Stimulated activated CD8-positive, alpha-beta memory T cell treated with anti-CD3 and anti-CD28 coated beads, Interleukin-15, amount 100 ng/mL, for 1 hour (primary cell): ENCODE measurements around the gene CAMKK1.

Experiments used
- DNase-seq: peaks from one replicate; pipeline ENCODE4 v3.0.0-alpha.2; 2020; ENCODE audit warnings: low read depth

CAMKK1 gene

DNA sequence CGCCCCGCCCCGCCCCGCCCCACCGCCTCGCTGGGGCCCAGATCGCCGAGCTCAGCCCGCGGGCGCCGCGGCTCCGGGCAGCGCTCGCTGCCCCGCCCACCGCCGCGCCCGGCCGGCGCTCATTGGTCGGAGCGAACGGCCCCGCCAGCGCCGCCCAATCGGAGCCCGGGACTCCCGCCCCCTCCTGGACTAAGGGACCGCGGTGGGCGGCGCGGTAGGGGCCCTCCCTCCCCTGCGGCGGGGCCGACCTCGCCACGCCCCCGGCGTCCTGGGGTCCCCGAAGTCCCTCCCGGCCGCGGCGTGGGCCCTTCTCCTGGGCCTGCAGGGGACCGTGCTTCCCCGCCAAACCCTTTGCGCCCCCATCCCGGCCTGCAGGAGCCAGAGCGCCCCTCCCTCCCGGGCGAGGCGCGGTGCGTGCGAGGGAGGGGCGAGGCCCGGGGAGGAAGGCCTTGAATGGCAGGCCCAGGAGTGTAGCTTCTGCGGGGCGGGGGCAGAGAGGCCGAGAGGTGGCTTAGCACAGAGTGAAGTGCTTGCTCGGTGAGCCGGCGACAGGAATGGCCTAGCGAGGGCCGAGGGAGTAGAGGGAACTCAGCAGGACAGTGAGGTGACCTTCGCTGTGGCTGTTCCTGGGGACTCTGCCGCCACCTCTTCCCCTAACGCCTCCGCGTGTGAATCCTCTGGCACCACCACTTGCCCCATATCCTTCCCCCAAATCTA lies at the start of gene CAMKK1:
TSS of gene CAMKK1 (minus strand) at position 51 of the 717 bp plus-strand sequence. CDS start 7,366 bp downstream, outside the sequence.
- peak; percentile 65 for DNase-seq

DNA sequence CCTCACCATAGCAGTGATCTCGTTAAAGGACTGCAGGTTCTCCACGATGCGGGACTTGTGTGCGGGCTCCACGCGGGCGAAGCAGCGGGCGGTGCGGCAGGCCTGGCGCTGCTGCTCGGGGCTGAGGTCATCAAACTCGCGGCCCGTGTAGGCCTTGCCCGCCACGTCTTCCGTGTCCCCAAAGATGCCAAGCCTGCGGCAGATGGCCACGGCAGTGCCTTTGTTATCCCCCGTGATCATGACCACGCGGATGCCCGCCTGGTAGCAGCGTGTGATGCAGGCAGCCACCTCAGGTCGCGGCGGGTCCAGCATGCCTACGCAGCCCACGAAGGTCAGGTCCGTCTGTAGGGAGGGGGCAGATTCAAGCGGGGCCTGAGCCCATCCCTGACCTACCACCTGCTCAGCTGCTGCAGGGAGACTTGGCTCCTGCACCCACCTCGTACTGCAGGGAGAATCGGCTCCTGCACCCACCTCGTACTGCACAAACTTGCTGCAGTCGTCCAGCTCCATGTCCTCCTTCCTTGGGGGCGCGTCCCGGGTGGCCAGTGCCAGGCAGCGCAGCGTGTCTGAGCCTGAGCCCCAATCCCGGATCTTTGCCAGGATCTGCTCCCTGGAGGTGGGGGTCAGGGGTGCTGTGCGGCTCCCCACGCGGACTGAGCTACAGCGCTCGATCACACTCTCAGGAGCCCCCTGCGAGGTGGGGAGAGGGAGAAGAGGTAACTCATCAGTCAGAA lies 48.3 kb upstream of the CAMKK1 start:
- DNase-seq, result no peak

DNA sequence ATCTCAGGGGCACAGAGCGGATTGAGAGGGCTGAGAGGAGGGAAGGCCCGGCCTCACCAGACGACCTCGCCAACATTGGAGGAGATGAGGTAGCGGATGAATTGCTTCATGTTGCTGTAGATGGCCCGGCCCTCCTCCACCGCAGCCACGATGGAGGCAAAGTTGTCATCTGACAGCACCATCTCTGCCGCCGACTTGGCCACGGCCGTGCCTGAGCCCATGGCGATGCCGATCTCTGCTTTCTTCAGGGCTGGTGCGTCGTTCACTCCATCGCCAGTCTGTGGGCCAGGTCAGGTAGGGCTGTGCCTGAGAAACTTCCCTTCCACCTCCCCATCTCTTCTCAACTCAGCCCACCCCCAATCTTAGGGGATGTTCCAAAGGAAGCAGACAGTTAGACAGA lies 44.5 kb upstream of the CAMKK1 start:
- no peak for DNase-seq

DNA sequence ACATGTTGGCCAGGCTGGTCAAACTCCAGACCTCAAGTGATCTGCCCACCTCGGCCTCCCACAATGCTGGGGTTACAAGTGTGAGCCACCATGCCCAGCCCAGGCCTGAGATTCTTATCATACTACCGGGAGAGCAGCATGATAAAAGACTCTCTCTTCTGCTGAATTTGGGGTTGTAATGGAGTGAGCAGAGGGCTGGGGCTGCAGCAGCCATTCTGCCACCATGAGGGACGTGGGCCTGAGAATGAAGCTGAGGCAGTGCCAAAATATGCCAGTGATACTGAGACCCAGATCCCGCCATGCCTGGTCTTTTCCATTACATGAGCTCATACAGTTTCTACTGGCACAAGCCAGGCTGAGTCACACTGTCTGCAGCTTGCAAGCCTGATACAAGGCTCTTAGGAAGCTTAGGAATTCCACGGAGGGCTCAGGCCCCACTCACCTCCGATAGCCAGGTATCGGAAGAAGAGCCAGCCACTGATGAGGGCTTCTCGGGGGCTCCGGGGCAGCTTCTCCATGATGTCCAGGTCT lies 43.0 kb upstream of the CAMKK1 start:
- DNase-seq, result no peak

DNA sequence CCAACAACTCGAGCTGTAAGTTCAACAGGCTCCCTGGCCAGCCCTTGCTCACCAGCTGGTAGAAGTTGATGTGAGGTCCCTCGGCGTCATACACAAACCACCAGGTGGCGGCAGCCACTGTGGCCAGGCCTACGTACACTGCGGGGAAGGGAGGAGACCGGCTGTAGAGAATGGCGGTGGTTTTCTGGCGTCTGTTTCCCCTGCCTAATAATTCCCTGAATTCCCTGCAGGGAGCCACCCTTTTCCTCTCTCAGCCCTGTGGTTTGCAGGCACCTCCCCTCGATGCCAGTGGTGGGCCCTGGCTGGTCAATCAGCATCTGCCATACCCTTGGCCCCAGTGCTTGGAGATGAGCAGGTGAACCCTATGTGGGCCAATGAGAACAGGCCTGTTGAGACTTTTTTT lies 42.3 kb upstream of the CAMKK1 start:
- DNase-seq, result no peak

DNA sequence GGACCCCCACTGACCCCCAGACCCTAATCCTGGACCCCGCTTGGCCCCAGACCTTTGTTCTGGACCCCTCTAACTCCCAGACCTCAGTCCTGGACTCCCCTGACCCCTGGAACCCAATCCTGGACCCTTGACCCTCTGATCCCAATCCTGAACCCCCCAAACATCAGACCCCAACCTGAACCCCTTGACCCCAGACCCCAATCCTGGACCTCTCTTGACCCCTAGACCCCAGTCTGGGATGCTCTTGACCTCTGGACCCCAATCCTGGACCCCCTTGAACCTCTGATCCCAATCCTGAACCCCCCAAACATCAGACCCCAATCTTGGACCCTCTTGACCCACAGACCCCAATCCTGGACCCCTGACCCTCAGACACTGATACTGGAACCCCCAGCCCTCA lies 36.9 kb upstream of the CAMKK1 start:
- DNase-seq, result no peak

DNA sequence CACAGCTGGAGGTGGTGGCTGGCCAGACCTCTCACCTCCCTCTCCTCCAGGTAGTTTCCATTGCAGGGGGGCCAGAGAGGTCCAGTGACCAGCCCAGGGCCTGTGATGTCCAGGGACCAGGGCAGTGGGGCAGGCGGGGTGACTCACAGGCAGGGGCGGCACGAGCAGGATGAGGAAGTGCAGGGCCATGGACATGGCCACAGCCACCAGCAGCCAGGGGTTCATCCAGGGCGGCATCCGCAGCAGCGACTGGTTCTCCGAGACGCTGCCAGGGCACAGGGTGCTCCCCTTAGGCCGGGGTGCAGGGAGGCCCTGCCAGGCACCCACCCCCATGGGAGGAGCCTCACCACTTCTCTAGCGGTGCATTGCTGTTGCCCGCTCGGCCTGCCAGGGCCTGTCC lies 36.3 kb upstream of the CAMKK1 start:
- no peak for DNase-seq

DNA sequence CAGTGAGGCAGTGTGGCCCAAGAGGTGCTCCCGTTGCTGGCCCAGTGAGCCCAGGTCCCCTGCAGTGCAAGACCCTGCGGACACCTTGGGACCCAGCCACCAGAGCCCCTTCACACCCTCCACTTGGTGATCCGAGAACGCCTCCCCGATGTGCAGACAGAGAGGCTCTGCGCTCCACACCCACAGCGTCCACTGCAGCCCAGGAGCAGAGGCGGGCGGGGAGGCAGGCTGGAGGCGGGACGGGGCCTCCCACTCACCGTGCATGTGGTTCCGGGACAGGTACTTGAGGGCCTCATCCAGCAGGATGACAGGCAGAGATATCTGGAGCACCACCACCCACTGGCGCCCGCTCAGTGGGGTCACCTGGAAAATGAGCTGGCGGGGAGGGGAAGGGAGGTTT lies 35.6 kb upstream of the CAMKK1 start:
- DNase-seq, result no peak

DNA sequence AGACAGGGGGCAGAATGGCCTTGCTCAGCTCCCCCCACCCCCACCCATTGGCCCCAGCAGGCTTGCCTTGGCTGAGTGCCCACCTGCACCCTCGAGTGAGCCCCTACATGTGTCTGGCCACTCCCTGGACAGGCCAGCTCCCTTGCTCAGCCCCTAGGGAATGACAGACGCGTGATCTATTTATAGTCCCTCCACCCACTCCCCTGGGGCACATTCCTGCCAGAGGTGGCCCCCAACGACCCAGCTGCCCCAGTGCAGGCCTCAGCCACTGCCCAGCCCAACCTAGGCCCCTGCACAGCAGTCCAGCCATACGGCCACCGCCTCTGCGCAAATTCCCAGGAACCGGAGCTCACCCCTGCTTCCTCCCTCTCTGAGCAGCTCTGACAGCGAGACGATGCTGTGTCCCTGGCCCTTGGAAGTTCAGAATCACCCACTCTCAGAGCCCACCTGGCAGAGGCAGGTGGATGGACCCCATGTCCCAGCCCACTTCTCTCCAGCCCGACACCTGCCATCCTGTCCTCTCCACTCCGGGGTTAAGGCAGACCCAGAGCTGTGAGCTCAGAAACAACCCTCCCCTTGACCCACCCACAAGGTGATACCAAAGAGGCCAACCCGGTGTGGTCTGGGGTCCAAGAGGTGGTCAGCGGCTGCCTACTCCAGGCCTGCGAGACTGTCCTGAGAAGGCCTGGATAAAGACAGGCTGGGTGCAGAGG lies 34.9 kb upstream of the CAMKK1 start:
- DNase-seq, result no peak

DNA sequence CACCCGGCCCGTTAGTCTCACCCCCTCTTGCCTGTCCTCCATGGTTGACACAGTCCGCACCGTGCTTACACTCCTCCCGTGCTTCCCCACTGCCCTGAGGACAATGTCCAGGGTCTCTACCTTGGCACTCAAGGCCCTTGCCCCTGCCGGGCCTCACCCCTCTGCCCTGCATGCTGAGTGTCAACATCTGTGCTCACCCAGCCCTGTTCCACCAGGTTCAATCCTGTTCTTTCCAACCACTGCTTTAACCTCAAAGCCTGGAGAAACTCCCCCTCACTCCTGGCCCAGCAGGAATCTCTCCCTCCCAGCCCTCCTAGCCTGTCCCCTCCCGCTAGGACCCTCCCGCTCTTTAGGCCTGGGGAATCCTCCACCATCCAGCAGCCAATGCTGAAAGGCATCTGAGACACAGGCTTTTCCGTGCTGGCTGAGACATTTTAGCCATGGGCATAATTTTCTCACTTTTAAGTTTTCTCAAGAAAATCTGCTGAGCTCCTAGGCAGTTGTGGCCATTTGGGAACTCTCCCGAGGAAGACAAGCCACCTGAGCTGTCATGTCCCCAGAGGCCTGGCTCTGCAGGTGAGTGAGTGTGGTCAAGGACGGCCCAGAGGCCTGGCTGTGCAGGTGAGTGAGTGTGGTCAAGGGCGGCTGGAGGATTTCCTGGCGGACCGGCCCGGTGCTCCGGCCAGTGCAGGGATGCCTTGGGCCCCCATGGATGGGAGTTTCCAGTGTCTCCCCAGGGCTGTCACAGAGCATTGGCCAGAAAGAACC lies 34.2 kb upstream of the CAMKK1 start:
- DNase-seq, result no peak

DNA sequence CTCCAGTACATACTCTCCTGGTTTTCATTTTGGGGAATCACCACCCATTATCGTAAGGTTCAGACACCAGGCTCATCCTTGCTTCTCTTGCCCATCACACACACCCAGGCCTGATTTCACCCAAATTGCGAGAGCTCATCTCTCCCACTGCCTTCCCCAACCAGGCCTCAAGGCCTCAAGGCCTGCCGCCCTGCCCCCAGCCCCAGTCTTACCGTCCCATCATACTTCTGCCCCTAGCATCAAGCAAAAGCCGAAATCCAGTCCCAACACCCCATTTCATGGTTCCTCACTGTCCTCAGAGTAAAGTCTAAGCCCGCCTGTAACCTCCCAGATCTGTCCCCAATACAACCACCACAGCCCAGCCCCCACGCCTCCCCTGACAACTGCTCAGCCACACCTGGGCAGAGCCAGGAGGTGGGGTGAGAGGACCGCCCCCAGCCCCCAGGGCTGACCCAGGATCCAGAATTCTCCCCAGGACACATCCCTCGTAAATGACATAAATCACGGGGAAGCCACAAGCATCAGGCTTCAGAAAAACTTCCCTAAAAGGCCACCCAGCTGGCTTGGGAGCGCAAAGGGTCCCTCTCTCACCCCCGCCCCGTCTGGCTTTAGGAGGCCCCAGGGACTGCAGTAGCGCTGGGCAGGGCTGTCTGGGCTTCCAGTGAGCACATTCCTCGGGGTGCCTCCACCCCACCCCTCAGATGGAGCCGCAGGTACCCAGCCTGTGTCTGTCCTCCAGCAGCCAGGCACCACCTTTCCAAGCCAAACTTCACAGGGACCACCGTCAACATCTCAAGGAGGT lies 33.0 kb upstream of the CAMKK1 start:
- no peak for DNase-seq

DNA sequence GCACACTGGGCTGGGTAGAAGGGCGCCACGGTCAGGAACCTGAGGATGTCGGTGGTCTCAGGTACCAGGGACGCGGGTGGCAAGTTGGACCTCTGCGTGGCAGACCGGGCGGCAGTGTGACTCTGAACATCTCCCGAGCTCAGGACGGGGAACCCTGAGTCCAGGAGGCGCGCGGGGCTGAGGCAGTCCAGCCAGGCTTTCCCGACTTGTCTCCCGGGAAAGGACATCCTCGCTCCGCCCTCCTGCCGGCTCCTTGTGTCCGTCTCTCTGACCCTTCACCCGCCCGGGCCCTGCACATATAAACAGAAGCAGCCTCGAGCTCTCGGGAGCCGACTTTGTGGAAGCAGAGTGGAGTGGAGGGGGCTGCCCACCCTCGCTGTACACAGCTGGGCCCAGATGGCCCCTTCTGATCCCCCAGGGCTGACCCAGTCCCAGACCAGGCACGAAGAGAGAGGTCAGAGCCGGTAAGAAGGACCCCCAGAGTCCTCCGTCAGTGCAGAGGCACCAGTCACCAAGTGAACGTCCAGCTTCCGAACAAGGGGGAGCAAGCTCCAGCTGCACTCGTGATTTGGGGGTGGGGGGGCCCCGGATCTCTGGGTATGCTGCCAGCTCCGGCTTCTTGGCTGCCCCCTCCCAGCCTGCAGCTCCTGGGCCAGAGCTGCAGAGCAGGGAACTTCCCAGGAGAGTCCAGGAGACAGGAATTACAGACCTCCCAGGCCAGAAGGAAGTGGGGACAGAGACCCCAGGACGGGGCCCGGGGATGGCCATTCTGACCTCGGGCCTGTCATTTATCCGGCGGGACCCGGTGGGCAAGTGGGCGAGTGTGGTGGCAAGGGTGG lies 31.9 kb upstream of the CAMKK1 start:
- DNase-seq, result no peak

DNA sequence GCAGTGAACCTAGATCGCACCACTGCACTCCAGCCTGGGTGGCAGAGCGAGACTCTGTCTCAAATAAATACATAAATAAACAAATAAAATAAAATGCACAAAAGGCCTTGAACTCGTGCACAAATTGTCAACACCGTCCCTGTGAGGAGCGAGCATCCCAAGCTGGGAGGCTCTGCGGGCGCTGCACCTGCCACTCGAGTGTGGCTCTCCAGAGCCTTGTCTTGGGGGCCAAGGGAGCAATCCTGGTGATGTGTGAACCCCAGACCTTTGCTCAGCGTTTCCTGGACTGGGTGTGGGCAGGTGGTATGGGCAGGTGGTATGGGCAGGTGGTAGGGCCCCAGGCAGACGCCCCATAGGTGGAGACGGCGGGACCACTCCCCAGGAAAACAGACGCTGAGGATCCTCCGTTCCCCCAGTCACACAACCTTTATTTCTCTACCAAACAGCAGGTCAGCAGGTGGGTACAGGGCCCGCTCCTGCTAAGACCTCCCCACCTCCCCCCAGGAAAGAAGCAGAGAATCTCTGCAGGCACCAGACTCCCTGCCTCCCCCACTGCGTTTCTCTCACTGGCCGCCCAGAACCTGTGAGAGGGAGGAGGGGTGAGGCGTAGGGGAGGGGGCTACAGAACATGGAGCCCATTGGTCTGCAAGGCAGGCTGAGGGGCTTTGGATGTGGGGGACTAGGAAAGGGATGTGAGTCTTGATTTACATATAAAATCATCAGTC lies 30.8 kb upstream of the CAMKK1 start:
- DNase-seq, result no peak

DNA sequence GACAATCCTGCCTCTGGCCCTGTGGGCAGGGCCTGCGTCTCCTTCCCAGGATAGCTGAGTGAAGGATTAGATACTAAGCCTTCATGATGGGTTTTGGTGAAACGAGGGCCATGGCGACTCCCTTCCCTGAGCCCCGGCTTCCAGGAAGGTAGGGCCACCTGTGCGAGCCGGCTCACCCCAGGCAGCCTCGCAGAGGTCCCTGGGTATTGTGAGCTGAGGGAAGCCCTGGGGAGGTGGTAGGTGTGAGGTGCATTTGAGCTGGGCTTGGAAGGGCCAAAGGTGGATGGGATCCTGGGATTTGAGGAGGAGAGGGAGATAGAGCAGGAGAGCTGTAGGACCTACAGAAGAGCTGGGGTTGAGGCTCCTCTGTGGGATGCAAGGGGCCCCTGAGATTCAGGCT lies 29.9 kb upstream of the CAMKK1 start:
- DNase-seq, result no peak

DNA sequence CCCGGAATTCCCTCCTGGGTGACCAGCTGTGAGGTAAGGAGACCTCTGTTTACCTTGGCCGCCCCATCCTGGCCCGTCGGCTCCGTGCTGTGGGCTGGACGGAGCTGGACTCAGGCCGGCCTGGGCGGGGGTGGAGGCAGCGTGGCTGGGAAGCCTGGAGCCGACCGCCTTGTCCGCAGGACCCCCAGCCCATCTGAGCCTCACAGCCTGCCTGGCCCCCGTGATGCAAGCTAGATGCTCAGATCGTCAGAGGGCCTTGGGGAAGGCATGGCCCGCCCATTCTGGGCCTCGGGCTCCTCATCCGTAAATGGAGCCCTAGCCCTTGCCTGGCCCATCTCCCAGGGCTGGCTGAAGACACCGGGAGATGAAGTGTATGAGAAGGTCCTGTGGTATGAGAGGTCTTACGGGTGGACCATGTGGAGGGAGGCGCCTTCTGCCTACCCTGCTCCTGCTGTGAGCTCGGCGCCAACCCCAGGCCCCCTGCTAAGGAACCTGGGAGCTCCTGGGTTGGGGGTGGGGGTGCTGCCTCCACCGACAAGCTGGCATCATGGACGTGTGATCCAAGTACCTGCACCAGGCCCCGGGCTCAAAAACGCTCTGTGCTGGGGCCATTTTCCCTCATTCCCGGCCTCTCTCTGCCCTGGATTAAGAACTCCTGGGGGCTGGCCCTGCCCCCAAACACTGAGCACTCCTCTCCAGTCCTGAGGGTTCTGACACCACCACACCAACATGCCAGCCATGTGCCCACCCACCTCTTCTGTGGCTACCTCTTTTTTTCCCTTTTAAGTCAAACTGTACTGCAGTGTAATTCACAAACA lies 28.9 kb upstream of the CAMKK1 start:
- DNase-seq, result no peak

DNA sequence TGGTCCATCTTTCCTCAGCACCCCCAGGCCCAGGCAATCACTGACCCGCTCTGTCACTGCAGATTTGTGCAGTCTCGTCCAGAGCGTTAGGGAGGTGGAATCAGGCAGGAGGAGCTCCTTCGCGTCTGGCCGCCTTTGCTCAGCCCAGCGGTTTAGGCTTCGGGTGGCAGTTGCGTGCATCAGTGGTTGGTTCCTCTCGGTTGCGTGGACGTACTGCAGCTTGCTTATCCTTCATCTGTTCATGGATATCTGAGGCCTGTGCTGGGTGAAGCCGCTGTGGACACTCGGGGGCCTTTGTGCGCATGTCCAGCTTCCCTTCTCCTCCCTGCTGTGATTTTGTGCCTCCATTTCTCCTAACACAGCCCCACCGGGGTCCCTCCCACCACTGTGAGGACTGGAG lies 28.2 kb upstream of the CAMKK1 start:
- no peak for DNase-seq

DNA sequence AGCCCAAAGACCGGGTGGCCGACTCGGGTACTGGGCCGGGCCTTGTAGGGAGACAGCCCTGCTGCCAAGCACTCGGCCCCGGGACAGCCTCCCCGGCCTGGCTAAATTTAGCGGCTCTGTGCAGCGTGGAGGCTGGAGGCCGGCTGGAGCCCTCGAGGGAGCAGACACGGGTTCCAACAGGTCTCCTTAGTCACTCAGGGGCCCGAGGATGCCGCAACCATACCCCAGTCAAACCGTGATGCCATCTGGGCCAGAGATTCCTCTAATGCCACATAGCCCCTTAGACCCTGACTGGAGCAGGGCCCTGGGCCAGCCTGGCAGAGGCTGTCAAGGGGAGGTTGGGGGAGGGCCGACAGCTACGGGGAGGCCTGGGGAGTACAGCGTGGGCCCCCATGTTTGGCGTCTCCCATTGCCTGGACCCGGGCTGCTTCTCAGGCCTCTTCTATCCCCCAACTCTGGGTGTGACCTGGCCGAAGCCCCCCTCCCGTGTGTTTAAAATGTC lies 26.3 kb upstream of the CAMKK1 start:
- no peak for DNase-seq

DNA sequence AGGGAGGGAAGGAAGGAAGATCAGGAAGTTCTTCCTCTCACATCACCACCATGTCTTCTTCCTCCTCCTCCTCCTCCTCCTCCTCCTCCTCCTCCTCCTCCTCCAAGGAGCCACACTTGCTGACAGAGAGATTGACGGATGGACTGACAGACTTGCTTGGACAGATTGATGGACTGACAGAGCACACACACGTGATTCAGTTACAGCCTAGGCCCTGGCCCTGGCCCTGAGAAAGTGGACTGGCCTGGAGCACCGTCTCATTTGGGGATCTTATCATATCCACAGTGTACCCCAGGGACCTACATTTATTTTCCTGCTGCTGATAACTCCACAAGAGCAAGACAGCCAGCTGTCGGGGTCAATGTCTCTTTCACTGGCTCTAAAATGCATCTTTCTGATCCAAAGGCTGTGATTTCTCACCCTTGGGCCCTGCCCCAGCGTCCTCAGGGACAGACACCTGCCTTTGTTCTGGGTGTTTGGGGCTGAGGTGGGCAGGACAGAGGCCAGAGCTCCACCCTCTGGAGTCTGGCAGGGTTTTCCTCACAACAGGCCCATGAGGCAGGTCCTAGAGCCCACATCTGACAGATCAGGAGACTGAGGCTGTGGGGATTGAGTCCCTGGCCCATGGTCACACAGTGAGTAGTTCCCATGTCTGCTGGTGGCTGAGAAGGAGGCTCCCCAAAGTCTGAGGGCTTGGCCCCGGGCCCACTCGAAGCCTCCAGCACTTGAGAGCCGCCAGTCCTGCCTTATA lies 25.7 kb upstream of the CAMKK1 start:
- DNase-seq, result no peak
